ENCODE measurements around the gene HPCAL4. TPM values are rescaled to one million over a fixed set of nuclear protein-coding genes. Genes with fewer than 3 reads are reported as not detected.

The HPCAL4 gene
- total RNA-seq, 1 donor from 2014 or later, result not detected

DNA sequence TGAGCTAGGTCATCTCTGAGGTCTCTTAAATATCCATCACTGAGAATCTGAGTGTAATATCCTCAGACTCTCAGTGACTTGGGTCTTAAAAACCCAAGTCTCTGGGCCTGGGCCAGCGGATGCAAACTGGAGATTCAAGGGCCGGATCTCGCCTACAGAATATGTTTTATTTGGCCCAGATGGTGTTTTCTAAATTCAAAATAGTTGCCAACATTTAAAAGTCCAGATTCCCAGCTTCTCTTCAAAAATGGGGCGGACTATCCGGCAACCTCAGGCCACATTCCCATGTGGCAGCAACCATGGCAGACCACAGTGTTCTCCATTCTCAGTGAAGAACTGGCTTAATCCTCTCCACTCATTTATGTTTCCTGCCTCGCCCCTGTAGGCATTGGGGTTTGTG is 39.1 kb downstream of the HPCAL4 start:
- Mint-ChIP-seq H3K9me3 (ENCODE audit: unreplicated experiment) (no peaks in the 10 kb centered on the region), H3K27ac (ENCODE audit: unreplicated experiment) (no peak overlapping the region), H3K4me1 (ENCODE audit: unreplicated experiment) (peaks cover 12% of the 10 kb centered on the region), H3K4me3 (ENCODE audit: unreplicated experiment) (no peak overlapping the region), H3K27me3 (ENCODE audit: unreplicated experiment) (peaks cover 24% of the 10 kb centered on the region), H3K36me3 (ENCODE audit: unreplicated experiment) (no peaks in the 10 kb centered on the region)
- no peak for DNase-seq (ENCODE audit: extremely low spot score, unreplicated experiment)
- TF ChIP-seq, protein P1, sequence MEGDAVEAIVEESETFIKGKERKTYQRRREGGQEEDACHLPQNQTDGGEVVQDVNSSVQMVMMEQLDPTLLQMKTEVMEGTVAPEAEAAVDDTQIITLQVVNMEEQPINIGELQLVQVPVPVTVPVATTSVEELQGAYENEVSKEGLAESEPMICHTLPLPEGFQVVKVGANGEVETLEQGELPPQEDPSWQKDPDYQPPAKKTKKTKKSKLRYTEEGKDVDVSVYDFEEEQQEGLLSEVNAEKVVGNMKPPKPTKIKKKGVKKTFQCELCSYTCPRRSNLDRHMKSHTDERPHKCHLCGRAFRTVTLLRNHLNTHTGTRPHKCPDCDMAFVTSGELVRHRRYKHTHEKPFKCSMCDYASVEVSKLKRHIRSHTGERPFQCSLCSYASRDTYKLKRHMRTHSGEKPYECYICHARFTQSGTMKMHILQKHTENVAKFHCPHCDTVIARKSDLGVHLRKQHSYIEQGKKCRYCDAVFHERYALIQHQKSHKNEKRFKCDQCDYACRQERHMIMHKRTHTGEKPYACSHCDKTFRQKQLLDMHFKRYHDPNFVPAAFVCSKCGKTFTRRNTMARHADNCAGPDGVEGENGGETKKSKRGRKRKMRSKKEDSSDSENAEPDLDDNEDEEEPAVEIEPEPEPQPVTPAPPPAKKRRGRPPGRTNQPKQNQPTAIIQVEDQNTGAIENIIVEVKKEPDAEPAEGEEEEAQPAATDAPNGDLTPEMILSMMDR (IDR thresholded peaks at IDR 0.05), result no peak

GRCh38 chr1:39650431-39650830 is 40.8 kb downstream of the HPCAL4 start:
- H3K9me3 Mint-ChIP-seq (ENCODE audit: unreplicated experiment), result no peaks in the 10 kb centered on the region
- DNase-seq (ENCODE audit: extremely low spot score, unreplicated experiment), result no peak
- no peak overlapping the region for H3K4me3 Mint-ChIP-seq (ENCODE audit: unreplicated experiment)
- peaks cover 25% of the 10 kb centered on the region for H3K4me1 Mint-ChIP-seq (ENCODE audit: unreplicated experiment)
- TF ChIP-seq, protein P1 (IDR thresholded peaks at IDR 0.05), result no peak
- H3K27me3 Mint-ChIP-seq (ENCODE audit: unreplicated experiment), result peaks cover 11% of the 10 kb centered on the region
- H3K27ac Mint-ChIP-seq (ENCODE audit: unreplicated experiment), result no peak overlapping the region
- no peaks in the 10 kb centered on the region for H3K36me3 Mint-ChIP-seq (ENCODE audit: unreplicated experiment)

DNA sequence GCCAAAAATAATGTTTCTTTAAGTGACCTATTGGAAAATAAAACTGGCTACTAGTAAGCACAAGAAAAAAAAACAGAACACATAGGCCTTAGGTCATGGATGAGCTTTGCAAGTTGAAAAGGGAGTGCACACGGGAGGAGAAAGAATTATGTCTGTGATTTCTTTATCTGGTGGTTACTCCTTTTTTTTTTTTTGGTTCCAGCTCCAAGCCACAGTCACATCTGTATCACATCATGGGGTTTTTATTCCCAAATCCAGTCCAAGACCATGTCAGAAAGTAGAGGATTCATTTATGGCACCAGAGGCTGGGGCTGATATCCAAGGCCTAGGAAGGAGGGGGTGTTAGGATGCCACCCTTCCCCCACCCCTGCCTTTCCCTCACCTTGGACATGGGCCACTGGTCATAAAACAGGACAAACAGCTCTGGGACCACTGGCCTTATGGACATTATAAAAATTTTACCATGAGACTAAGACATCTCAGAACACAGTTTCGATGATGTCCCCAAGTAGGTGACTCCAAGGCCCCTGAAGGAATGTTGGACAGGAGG is 41.5 kb downstream of the HPCAL4 start:
- Mint-ChIP-seq H3K36me3 (ENCODE audit: unreplicated experiment) (no peaks in the 10 kb centered on the region), H3K9me3 (ENCODE audit: unreplicated experiment) (no peaks in the 10 kb centered on the region), H3K27ac (ENCODE audit: unreplicated experiment) (no peak overlapping the region), H3K4me1 (ENCODE audit: unreplicated experiment) (peaks cover 25% of the 10 kb centered on the region), H3K4me3 (ENCODE audit: unreplicated experiment) (no peak overlapping the region), H3K27me3 (ENCODE audit: unreplicated experiment) (peaks cover 11% of the 10 kb centered on the region)
- no peak for DNase-seq (ENCODE audit: extremely low spot score, unreplicated experiment)
- TF ChIP-seq, protein P1 (IDR thresholded peaks at IDR 0.05), result no peak

DNA sequence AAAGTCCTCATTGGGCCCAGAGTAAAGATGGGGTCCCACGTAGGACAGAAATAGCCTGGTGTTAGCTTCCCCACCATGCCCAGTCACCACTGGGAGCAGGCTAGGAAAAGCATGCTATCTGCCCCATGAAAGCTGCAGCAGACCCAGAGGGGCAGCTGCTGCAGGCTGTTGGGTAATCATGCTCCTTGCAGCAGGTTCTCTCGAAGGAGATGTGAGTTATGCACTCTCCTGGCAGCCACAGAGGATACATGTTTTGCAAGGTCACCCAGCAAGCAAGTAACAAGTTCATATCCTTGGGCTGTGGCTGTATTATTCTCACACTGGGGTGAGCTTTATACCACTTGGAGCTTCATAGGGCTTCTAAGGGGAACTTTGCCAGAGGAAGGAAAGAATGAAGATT is 42.7 kb downstream of the HPCAL4 start:
- Mint-ChIP-seq H3K4me1 (ENCODE audit: unreplicated experiment) (peaks cover 25% of the 10 kb centered on the region), H3K4me3 (ENCODE audit: unreplicated experiment) (no peak overlapping the region), H3K36me3 (ENCODE audit: unreplicated experiment) (no peaks in the 10 kb centered on the region), H3K27me3 (ENCODE audit: unreplicated experiment) (peaks cover 3% of the 10 kb centered on the region), H3K27ac (ENCODE audit: unreplicated experiment) (no peak overlapping the region), H3K9me3 (ENCODE audit: unreplicated experiment) (no peaks in the 10 kb centered on the region)
- DNase-seq (ENCODE audit: extremely low spot score, unreplicated experiment), result no peak
- TF ChIP-seq, protein P1 (IDR thresholded peaks at IDR 0.05), result no peak

DNA sequence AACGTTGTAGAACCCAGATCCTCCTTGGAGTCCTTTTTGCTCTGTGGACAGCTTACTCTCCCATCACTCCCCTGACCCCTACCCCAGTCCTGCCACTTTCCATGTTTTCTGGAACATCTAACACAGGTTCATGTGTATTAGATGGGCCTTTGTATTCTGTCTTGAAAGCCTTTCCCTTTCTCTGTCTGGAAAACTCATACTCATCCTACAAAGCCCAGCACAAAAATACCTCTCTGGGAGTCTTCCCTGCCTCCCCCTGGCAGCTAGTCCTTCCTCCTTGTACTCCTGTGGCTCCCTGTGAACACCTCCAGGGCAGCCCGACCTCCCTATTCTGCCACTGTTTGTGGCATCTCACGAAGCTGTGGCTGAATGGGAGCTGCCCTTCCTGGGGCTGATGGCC is 44.0 kb downstream of the HPCAL4 start:
- TF ChIP-seq, protein P1 (IDR thresholded peaks at IDR 0.05), result no peak
- Mint-ChIP-seq H3K36me3 (ENCODE audit: unreplicated experiment) (no peaks in the 10 kb centered on the region), H3K4me1 (ENCODE audit: unreplicated experiment) (peaks cover 28% of the 10 kb centered on the region), H3K27me3 (ENCODE audit: unreplicated experiment) (peaks cover 3% of the 10 kb centered on the region), H3K4me3 (ENCODE audit: unreplicated experiment) (no peak overlapping the region), H3K27ac (ENCODE audit: unreplicated experiment) (peak overlapping the region; percentile 43), H3K9me3 (ENCODE audit: unreplicated experiment) (no peaks in the 10 kb centered on the region)
- DNase-seq (ENCODE audit: extremely low spot score, unreplicated experiment), result no peak
